Stimulated activated CD8-positive, alpha-beta memory T cell treated with anti-CD3 and anti-CD28 coated beads, Interleukin-12 subunit alpha, Interleukin-12 subunit beta, amount 100 ng/mL, for 24 hours (primary cell): Measurements from ENCODE around the gene MDM4.
"Not testable (repeated sequence)": the region's sequence is repeated elsewhere in the genome, so short reads cannot be mapped to it uniquely, and the experiment has no call there.

ENCODE experiments used
- DNase-seq: peaks from one replicate; pipeline ENCODE4 v3.0.0-alpha.2; 2020; ENCODE audit errors: extremely low read depth

MDM4 gene

GRCh38 chr1:204562075-204562990 lies 46.1 kb downstream of the MDM4 start:
- no peak for DNase-seq

- no peak for DNase-seq
Measured at GRCh38 chr1:204563307-204563706, 47.1 kb downstream of the MDM4 start.

- no peak for DNase-seq
Measured at GRCh38 chr1:204563780-204564179, 47.6 kb downstream of the MDM4 start.

- no peak for DNase-seq
Measured at GRCh38 chr1:204564835-204565234, 48.6 kb downstream of the MDM4 start.

- DNase-seq: no peak
Measured at GRCh38 chr1:204565617-204566582, 49.7 kb downstream of the MDM4 start.

GRCh38 chr1:204566583-204566955 lies 50.4 kb downstream of the MDM4 start:
- DNase-seq: no peak

GRCh38 chr1:204567071-204567470 lies 50.9 kb downstream of the MDM4 start:
- no peak for DNase-seq

GRCh38 chr1:204568576-204569315 lies 52.5 kb downstream of the MDM4 start:
- no peak for DNase-seq

GRCh38 chr1:204569478-204569877 lies 53.3 kb downstream of the MDM4 start:
- no peak for DNase-seq

- DNase-seq: not testable (repeated sequence)
Measured at GRCh38 chr1:204570021-204570420, 53.8 kb downstream of the MDM4 start.

- DNase-seq: no peak
Measured at GRCh38 chr1:204571128-204571527, 54.9 kb downstream of the MDM4 start.

- no peak for DNase-seq
Measured at GRCh38 chr1:204571631-204572030, 55.4 kb downstream of the MDM4 start.

GRCh38 chr1:204572923-204573922 lies 57.0 kb downstream of the MDM4 start:
- DNase-seq: no peak

GRCh38 chr1:204574016-204574864 lies 58.0 kb downstream of the MDM4 start:
- DNase-seq: no peak

- DNase-seq: no peak
Measured at GRCh38 chr1:204574865-204575163, 58.6 kb downstream of the MDM4 start.

- DNase-seq: no peak
Measured at GRCh38 chr1:204575221-204576190, 59.3 kb downstream of the MDM4 start.

- no peak for DNase-seq
Measured at GRCh38 chr1:204576422-204576821, 60.2 kb downstream of the MDM4 start.

GRCh38 chr1:204577794-204578478 lies 61.7 kb downstream of the MDM4 start:
- DNase-seq: no peak
